ENCODE results near the gene DLD. TPM values are rescaled to one million over a fixed set of nuclear protein-coding genes. Genes with fewer than 3 reads are reported as not detected.

DLD gene
- polyA plus RNA-seq, 1 donor (not counting 4 experiments of a cell fraction or from before 2014, with no cell fraction given) = 153 TPM

- TF ChIP-seq, protein P1, sequence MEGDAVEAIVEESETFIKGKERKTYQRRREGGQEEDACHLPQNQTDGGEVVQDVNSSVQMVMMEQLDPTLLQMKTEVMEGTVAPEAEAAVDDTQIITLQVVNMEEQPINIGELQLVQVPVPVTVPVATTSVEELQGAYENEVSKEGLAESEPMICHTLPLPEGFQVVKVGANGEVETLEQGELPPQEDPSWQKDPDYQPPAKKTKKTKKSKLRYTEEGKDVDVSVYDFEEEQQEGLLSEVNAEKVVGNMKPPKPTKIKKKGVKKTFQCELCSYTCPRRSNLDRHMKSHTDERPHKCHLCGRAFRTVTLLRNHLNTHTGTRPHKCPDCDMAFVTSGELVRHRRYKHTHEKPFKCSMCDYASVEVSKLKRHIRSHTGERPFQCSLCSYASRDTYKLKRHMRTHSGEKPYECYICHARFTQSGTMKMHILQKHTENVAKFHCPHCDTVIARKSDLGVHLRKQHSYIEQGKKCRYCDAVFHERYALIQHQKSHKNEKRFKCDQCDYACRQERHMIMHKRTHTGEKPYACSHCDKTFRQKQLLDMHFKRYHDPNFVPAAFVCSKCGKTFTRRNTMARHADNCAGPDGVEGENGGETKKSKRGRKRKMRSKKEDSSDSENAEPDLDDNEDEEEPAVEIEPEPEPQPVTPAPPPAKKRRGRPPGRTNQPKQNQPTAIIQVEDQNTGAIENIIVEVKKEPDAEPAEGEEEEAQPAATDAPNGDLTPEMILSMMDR (optimal IDR thresholded peaks at IDR 0.05 in 1 of 3, IDR thresholded peaks at IDR 0.05 in 1 of 3, conservative IDR thresholded peaks at IDR 0.05 in 1 of 3; ENCODE audit: extremely low read depth in 1 of 3, insufficient read depth in 2 of 3, low read length in 3 of 3) = no peak
- no peak for TF ChIP-seq EZH2 (IDR thresholded peaks at IDR 0.05; ENCODE audit: low read length)
- Histone ChIP-seq H2AFZ (ENCODE audit: control insufficient read depth, low read length) (no peak overlapping the region), H3K9ac (ENCODE audit: control insufficient read depth, extremely low read depth, insufficient read depth, low read length) (no peak overlapping the region), H3K9me1 (ENCODE audit: control insufficient read depth, extremely low read depth, insufficient read depth, low read length) (no peaks in the 10 kb centered on the region), H3K79me2 (ENCODE audit: control insufficient read depth, insufficient read depth, low read length) (no peaks in the 10 kb centered on the region), H3K4me3 (ENCODE audit: control insufficient read depth in 2 of 3, extremely low read depth in 1 of 3, insufficient read depth in 2 of 3, low read depth in 1 of 3, low read length in 3 of 3) (no peak overlapping the region), H3K4me2 (ENCODE audit: control insufficient read depth, extremely low read depth, insufficient read depth, low read depth, low read length) (no peak overlapping the region), H3K27ac (ENCODE audit: control insufficient read depth, insufficient read depth, low read length) (no peak overlapping the region), H3K36me3 (ENCODE audit: control insufficient read depth in 2 of 2, extremely low read depth in 1 of 2, insufficient read depth in 2 of 2, low read length in 2 of 2) (no peaks in the 10 kb centered on the region), H4K20me1 (ENCODE audit: control insufficient read depth, extremely low read depth, insufficient read depth, low read length) (no peaks in the 10 kb centered on the region), H3K9me3 (ENCODE audit: control insufficient read depth, low read depth, low read length) (no peaks in the 10 kb centered on the region), H3K4me1 (ENCODE audit: control insufficient read depth, extremely low read depth, insufficient read depth, low read length) (no peaks in the 10 kb centered on the region), H3K27me3 (ENCODE audit: control insufficient read depth, extremely low read depth, insufficient read depth, low read length) (peaks cover 3% of the 10 kb centered on the region)
- FAIRE-seq (no peak), DNase-seq (ENCODE audit: low read depth, low spot score) (no peak)
- dilution Hi-C loops (cut with MboI; ENCODE audit: extremely low pct_ligation_motif_present, low sequenced_read_pairs) = loop anchor here (25.0 kb wide), 1 partner anchor 106 kb away; no protein-coding TSS in a partner anchor
Observed at GRCh38 chr7:107867858-107868466, 23.0 kb upstream of the DLD start.

- FAIRE-seq (no peak), DNase-seq (ENCODE audit: low read depth, low spot score) (no peak)
- Histone ChIP-seq H3K27ac (ENCODE audit: control insufficient read depth, insufficient read depth, low read length) (no peak overlapping the region), H3K4me2 (ENCODE audit: control insufficient read depth, extremely low read depth, insufficient read depth, low read depth, low read length) (no peak overlapping the region), H3K36me3 (ENCODE audit: control insufficient read depth in 2 of 2, extremely low read depth in 1 of 2, insufficient read depth in 2 of 2, low read length in 2 of 2) (no peaks in the 10 kb centered on the region), H3K4me1 (ENCODE audit: control insufficient read depth, extremely low read depth, insufficient read depth, low read length) (no peaks in the 10 kb centered on the region), H3K9ac (ENCODE audit: control insufficient read depth, extremely low read depth, insufficient read depth, low read length) (no peak overlapping the region), H3K27me3 (ENCODE audit: control insufficient read depth, extremely low read depth, insufficient read depth, low read length) (peaks cover 3% of the 10 kb centered on the region), H3K9me3 (ENCODE audit: control insufficient read depth, low read depth, low read length) (no peaks in the 10 kb centered on the region), H2AFZ (ENCODE audit: control insufficient read depth, low read length) (no peak overlapping the region), H3K9me1 (ENCODE audit: control insufficient read depth, extremely low read depth, insufficient read depth, low read length) (no peaks in the 10 kb centered on the region), H3K79me2 (ENCODE audit: control insufficient read depth, insufficient read depth, low read length) (no peaks in the 10 kb centered on the region), H3K4me3 (ENCODE audit: control insufficient read depth in 2 of 3, extremely low read depth in 1 of 3, insufficient read depth in 2 of 3, low read depth in 1 of 3, low read length in 3 of 3) (no peak overlapping the region), H4K20me1 (ENCODE audit: control insufficient read depth, extremely low read depth, insufficient read depth, low read length) (no peaks in the 10 kb centered on the region)
- dilution Hi-C loops (cut with MboI; ENCODE audit: extremely low pct_ligation_motif_present, low sequenced_read_pairs) = loop anchor here (25.0 kb wide), 1 partner anchor 108 kb away; no protein-coding TSS in a partner anchor
- TF ChIP-seq EZH2 (IDR thresholded peaks at IDR 0.05; ENCODE audit: low read length) = no peak
- TF ChIP-seq, protein P1 (optimal IDR thresholded peaks at IDR 0.05 in 1 of 3, IDR thresholded peaks at IDR 0.05 in 1 of 3, conservative IDR thresholded peaks at IDR 0.05 in 1 of 3; ENCODE audit: extremely low read depth in 1 of 3, insufficient read depth in 2 of 3, low read length in 3 of 3) = no peak
Observed at GRCh38 chr7:107870427-107871000, 20.5 kb upstream of the DLD start.
